H9 (cell line): ENCODE data around the gene ATG2A. TPM values are rescaled to one million over a fixed set of nuclear protein-coding genes. Genes with fewer than 3 reads are reported as not detected.

ENCODE experiments used
- DNase-seq: peaks from one replicate; pipeline ENCODE4 v3.0.0-alpha.2; 2017
- H2AFZ ChIP-seq: one replicate; pipeline ENCODE4 v1.6.1; 2013; ENCODE audit warnings: mild to moderate bottlenecking, low read length, control low read depth, moderate library complexity
- H2AK5ac ChIP-seq: 2 replicates; pipeline ENCODE4 v1.6.1; 2013; ENCODE audit warnings: low read length, control low read depth, mixed read lengths; ENCODE audit not compliant: insufficient read length
- H2BK120ac ChIP-seq: one replicate; pipeline ENCODE4 v1.6.1; 2013; ENCODE audit warnings: low read depth, mild to moderate bottlenecking, low read length, control low read depth, inconsistent platforms; ENCODE audit not compliant: poor library complexity, severe bottlenecking
- H2BK12ac ChIP-seq: 2 replicates; pipeline ENCODE4 v1.6.1; 2013; ENCODE audit warnings: low read length, control low read depth, mixed read lengths, low read depth; ENCODE audit not compliant: insufficient read length
- H2BK15ac ChIP-seq: 2 replicates; pipeline ENCODE4 v1.6.1; 2013; ENCODE audit warnings: low read depth, low read length, control low read depth
- H2BK20ac ChIP-seq: one replicate; pipeline ENCODE4 v1.6.1; 2013; ENCODE audit warnings: low read depth, mild to moderate bottlenecking, low read length, control low read depth, inconsistent platforms; ENCODE audit not compliant: poor library complexity, severe bottlenecking
- H2BK5ac ChIP-seq: 2 replicates; pipeline ENCODE4 v1.6.1; 2013; ENCODE audit warnings: low read length, control low read depth, mixed read lengths; ENCODE audit not compliant: insufficient read length
- H3K14ac ChIP-seq: 2 replicates; pipeline ENCODE4 v1.6.1; 2013; ENCODE audit warnings: low read length, control low read depth; ENCODE audit not compliant: insufficient read depth
- H3K18ac ChIP-seq: 2 replicates; pipeline ENCODE4 v1.6.1; 2013; ENCODE audit warnings: low read depth, mild to moderate bottlenecking, mixed read lengths, low read length, control low read depth; ENCODE audit not compliant: insufficient read length
- H3K23ac ChIP-seq: 2 replicates; pipeline ENCODE4 v1.6.1; 2013; ENCODE audit warnings: low read length, control low read depth, mixed read lengths, low read depth; ENCODE audit not compliant: insufficient read length
- H3K23me2 ChIP-seq: 2 replicates; pipeline ENCODE4 v1.6.1; 2013; ENCODE audit warnings: low read depth, mild to moderate bottlenecking, mixed read lengths, low read length, control low read depth; ENCODE audit not compliant: insufficient read length, poor library complexity, severe bottlenecking
- H3K27ac ChIP-seq: 2 replicates; pipeline ENCODE4 v1.5.1; 2013; ENCODE audit warnings: low read length, control low read depth, mixed read lengths, low read depth; ENCODE audit not compliant: insufficient read length
- H3K27me3 ChIP-seq: 2 replicates; pipeline ENCODE4 v1.6.1; 2013; ENCODE audit warnings: low read length, control low read depth, inconsistent platforms; ENCODE audit not compliant: insufficient read depth
- H3K4ac ChIP-seq: 2 replicates; pipeline ENCODE4 v1.6.1; 2013; ENCODE audit warnings: low read depth, mild to moderate bottlenecking, control low read depth, inconsistent platforms, low read length, moderate library complexity
- H3K4me1 ChIP-seq: 2 replicates; pipeline ENCODE4 v1.6.1; 2013; ENCODE audit warnings: low read length, control low read depth, inconsistent platforms; ENCODE audit not compliant: insufficient read depth
- H3K4me2 ChIP-seq: 2 replicates; pipeline ENCODE4 v1.6.1; 2013; ENCODE audit warnings: low read length, control low read depth, mixed read lengths; ENCODE audit not compliant: insufficient read length, insufficient read depth
- H3K56ac ChIP-seq: 2 replicates; pipeline ENCODE4 v1.6.1; 2013; ENCODE audit warnings: low read depth, mild to moderate bottlenecking, mixed read lengths, low read length, control low read depth; ENCODE audit not compliant: insufficient read length
- H3K79me1 ChIP-seq: 2 replicates; pipeline ENCODE4 v1.6.1; 2013; ENCODE audit warnings: low read depth, mild to moderate bottlenecking, moderate library complexity, low read length, control low read depth, inconsistent platforms; ENCODE audit not compliant: insufficient read depth, poor library complexity, severe bottlenecking
- H3K79me2 ChIP-seq: 2 replicates; pipeline ENCODE4 v1.6.1; 2013; ENCODE audit warnings: low read length, control low read depth, inconsistent platforms; ENCODE audit not compliant: insufficient read depth
- H3K9ac ChIP-seq: 2 replicates; pipeline ENCODE4 v1.6.1; 2013; ENCODE audit warnings: low read length, control low read depth, mixed read lengths; ENCODE audit not compliant: insufficient read length; ENCODE audit errors: extremely low read depth
- H3K9me3 ChIP-seq: one replicate; pipeline ENCODE4 v1.6.1; 2013; ENCODE audit warnings: low read depth, low read length, inconsistent platforms; ENCODE audit not compliant: control insufficient read depth
- H3T11ph ChIP-seq: one replicate; pipeline ENCODE4 v1.6.1; 2013; ENCODE audit warnings: mild to moderate bottlenecking, low read length, control low read depth, inconsistent platforms
- H4K20me1 ChIP-seq: one replicate; pipeline ENCODE4 v1.6.1; 2013; ENCODE audit not compliant: control insufficient read depth, insufficient read length, insufficient read depth
- H4K5ac ChIP-seq: 2 replicates; pipeline ENCODE4 v1.6.1; 2013; ENCODE audit warnings: low read depth, mild to moderate bottlenecking, mixed read lengths, low read length, control low read depth; ENCODE audit not compliant: insufficient read length
- H4K8ac ChIP-seq: replicated peaks from 2 replicates; pipeline ENCODE4 v1.6.1; 2013; ENCODE audit warnings: low read length, control low read depth, mixed read lengths, low read depth; ENCODE audit not compliant: insufficient read length
- H4K91ac ChIP-seq: 2 replicates; pipeline ENCODE4 v1.6.1; 2013; ENCODE audit warnings: low read depth, mild to moderate bottlenecking, moderate library complexity, mixed read lengths, low read length, control low read depth; ENCODE audit not compliant: insufficient read length
- H3K27ac Mint-ChIP-seq, 3 experiments: 2 replicates in 2 of 3; 3 replicates in 1 of 3; pipeline ENCODE4 v1.8.0; 2020 to 2021; ENCODE audit warnings: mixed read lengths in 3 of 3, mild to moderate bottlenecking in 1 of 3, moderate library complexity in 1 of 3
- H3K27me3 Mint-ChIP-seq: 2 replicates; pipeline ENCODE4 v1.8.0; 2021; ENCODE audit warnings: low read depth, mild to moderate bottlenecking, moderate library complexity, mixed read lengths
- H3K36me3 Mint-ChIP-seq, 3 experiments: 2 replicates in 2 of 3; 3 replicates in 1 of 3; pipeline ENCODE4 v1.8.0; 2020 to 2021; ENCODE audit warnings: low read depth in 3 of 3, mixed read lengths in 3 of 3; ENCODE audit not compliant: insufficient read depth in 1 of 3
- H3K4me1 Mint-ChIP-seq, 2 experiments: 2 replicates each; pipeline ENCODE4 v1.8.0; 2020; ENCODE audit warnings: mixed read lengths in 2 of 2
- H3K4me3 Mint-ChIP-seq, 2 experiments: 2 replicates in 1 of 2; 3 replicates in 1 of 2; pipeline ENCODE4 v1.8.0; 2020 to 2021; ENCODE audit warnings: mild to moderate bottlenecking in 2 of 2, mixed read lengths in 2 of 2, moderate library complexity in 1 of 2
- H3K9me3 Mint-ChIP-seq, 2 experiments: 2 replicates in 1 of 2; 3 replicates in 1 of 2; pipeline ENCODE4 v1.8.0; 2020; ENCODE audit warnings: mild to moderate bottlenecking in 2 of 2, mixed read lengths in 2 of 2, moderate library complexity in 1 of 2
- WGBS: extraction: QIAGEN DNeasy Blood & Tissue Kit; methylation state at CpG from one replicate; pipeline ENCODE4 v1.1.7; 2013; ENCODE audit warnings: missing lambda C conversion rate, low lambda C conversion rate, mixed read lengths; ENCODE audit not compliant: insufficient read length; ENCODE audit errors: extremely low coverage; 5-methylcytosine and 5-hydroxymethylcytosine counted together
- total RNA-seq: library from RNA; stranded (reverse); gene quantifications from 2 replicates; pipeline ENCODE4 v1.2.1, GENCODE V29; 2021
- TF ChIP-seq, protein P1 (sequence below): fragments of 200-600 bp; sonication (generic); conservative IDR thresholded peaks from 3 replicates; pipeline ENCODE4 v1.8.0; 2021; ENCODE audit warnings: antibody characterized with exemption, mild to moderate bottlenecking

The ATG2A gene
- total RNA-seq, 1 experiment from 2014 or later = 21.3 TPM

DNA sequence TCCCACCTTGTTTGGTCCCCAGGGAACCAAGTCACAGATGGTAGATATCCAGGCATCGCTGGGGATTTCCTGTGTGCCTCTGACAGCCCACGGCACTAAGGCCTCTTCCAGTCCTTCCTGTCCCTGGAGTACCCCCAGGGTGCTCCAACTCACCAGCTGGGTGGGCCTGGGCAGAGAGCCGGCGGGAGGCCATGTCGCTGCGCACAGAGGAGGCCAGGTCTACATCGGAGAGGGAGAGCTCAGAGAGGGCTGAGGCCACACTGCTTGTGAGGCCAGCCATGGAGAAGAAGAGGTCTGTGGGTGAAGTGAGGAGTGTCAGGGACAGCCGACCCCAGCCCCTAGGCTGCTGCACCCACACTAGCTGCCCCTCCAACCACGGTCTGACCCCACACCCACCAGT is 5.3 kb downstream of the ATG2A start:
- no peak overlapping the region for H3K14ac ChIP-seq
- no peaks in the 10 kb centered on the region for H3K79me2 ChIP-seq
- H4K91ac ChIP-seq = no peak overlapping the region
- no peak overlapping the region for H3K9ac ChIP-seq
- no peaks in the 10 kb centered on the region for H3K9me3 Mint-ChIP-seq
- no peak overlapping the region for H3K4ac ChIP-seq
- peaks cover 9 to 13% of the 10 kb centered on the region in 2 experiments for H3K4me1 Mint-ChIP-seq
- no peak overlapping the region for H4K5ac ChIP-seq
- H2AFZ ChIP-seq = no peak overlapping the region
- H3K27ac Mint-ChIP-seq = no peak overlapping the region
- no peak overlapping the region for H2BK15ac ChIP-seq
- no CpG with 5 or more reads among the region's 9 CpGs for WGBS
- H3K79me1 ChIP-seq = no peaks in the 10 kb centered on the region
- H2BK12ac ChIP-seq = no peak overlapping the region
- peaks cover 6% of the 10 kb centered on the region for H3K23me2 ChIP-seq
- no peak overlapping the region for H3K18ac ChIP-seq
- no peaks in the 10 kb centered on the region for H3K27me3 ChIP-seq
- H4K20me1 ChIP-seq = no peaks in the 10 kb centered on the region
- no peak overlapping the region for H2BK20ac ChIP-seq
- no peak overlapping the region for H2BK5ac ChIP-seq
- TF ChIP-seq, protein P1, sequence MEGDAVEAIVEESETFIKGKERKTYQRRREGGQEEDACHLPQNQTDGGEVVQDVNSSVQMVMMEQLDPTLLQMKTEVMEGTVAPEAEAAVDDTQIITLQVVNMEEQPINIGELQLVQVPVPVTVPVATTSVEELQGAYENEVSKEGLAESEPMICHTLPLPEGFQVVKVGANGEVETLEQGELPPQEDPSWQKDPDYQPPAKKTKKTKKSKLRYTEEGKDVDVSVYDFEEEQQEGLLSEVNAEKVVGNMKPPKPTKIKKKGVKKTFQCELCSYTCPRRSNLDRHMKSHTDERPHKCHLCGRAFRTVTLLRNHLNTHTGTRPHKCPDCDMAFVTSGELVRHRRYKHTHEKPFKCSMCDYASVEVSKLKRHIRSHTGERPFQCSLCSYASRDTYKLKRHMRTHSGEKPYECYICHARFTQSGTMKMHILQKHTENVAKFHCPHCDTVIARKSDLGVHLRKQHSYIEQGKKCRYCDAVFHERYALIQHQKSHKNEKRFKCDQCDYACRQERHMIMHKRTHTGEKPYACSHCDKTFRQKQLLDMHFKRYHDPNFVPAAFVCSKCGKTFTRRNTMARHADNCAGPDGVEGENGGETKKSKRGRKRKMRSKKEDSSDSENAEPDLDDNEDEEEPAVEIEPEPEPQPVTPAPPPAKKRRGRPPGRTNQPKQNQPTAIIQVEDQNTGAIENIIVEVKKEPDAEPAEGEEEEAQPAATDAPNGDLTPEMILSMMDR = no peak
- no peak overlapping the region for H3K4me2 ChIP-seq
- no peak overlapping the region for H2AK5ac ChIP-seq
- DNase-seq = no peak
- H3K27me3 Mint-ChIP-seq = no peaks in the 10 kb centered on the region
- H3K4me1 ChIP-seq = no peaks in the 10 kb centered on the region
- no peaks in the 10 kb centered on the region for H3K9me3 ChIP-seq
- H3K36me3 Mint-ChIP-seq = peaks cover 14 to 47% (median 35%) of the 10 kb centered on the region in 3 experiments; a peak in 6 of 7 replicates
- no peak overlapping the region for H3T11ph ChIP-seq
- no peak overlapping the region for H3K23ac ChIP-seq
- H3K27ac ChIP-seq = no peak overlapping the region
- no peak overlapping the region for H4K8ac ChIP-seq
- no peak overlapping the region for H3K4me3 Mint-ChIP-seq
- no peak overlapping the region for H2BK120ac ChIP-seq
- H3K56ac ChIP-seq = no peak overlapping the region
